HG03095 (cell line): ENCODE measurements around the gene INO80C.
"Not testable (repeated sequence)": the region's sequence is repeated elsewhere in the genome, so short reads cannot be mapped to it uniquely, and the experiment has no call there.

Experiments used
- ATAC-seq: cut with Tn5 transposase; IDR thresholded peaks from one replicate; pipeline ENCODE4 v1.9.1; 2021; ENCODE audit warnings: moderate library complexity; ENCODE audit not compliant: unreplicated experiment

The INO80C gene

DNA sequence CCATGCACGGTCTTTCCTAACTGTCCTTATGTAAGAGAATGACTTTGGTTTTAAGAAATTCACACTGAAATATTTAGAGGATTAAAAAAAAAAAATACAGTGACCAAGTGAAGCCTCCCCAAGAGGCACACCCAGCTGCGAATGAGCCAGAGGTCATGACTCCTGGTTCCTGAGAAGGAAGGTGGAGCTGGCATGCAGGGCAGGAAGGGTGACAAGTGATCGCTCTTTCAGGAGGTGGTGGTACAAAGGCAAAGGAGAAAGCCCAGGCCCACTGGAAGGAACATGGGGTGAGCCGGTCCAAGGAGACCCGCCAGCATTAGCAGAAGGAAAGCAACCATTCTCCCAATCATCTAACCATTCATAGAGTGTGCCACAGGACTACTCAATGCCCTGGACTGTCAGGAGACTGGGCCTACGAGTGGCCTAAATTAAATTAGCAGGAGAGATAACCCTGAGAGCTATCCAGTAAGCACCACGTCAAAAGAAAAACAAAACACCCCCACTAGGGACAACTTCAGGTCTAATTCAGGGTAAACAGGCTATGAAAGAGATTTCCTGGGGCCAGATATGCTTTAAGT lies 7.8 kb downstream of the INO80C start:
- ATAC-seq = no peak

- ATAC-seq = not testable (repeated sequence)
Observed at GRCh38 chr18:35489281-35489680, 8.5 kb downstream of the INO80C start.

GRCh38 chr18:35488396-35488795 lies 9.4 kb downstream of the INO80C start:
- ATAC-seq = not testable (repeated sequence)

- ATAC-seq = not testable (repeated sequence)
Observed at GRCh38 chr18:35487525-35487924, 10.2 kb downstream of the INO80C start.

- no peak for ATAC-seq
Observed at GRCh38 chr18:35485852-35486251, 11.9 kb downstream of the INO80C start.

DNA sequence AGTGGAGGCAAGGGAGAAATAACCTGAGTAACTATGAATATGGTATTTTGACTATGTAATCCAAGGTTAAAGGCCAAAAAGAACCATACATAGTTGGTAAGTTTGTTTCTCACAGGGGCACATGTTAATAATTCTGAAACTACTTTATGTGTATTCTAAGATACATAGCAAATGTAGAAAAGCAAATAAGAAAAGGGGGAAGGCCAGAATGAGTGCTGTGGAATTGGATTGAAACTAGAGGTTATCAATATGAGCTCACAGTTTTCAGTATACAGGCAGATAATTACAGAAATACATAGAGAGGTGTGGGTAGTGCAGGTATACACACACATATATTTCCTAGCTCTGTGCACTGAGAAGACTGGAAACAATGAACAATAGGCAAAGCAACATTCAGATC lies 13.7 kb downstream of the INO80C start:
- ATAC-seq = no peak

- ATAC-seq = no peak
Observed at GRCh38 chr18:35481960-35482366, 15.8 kb downstream of the INO80C start.

DNA sequence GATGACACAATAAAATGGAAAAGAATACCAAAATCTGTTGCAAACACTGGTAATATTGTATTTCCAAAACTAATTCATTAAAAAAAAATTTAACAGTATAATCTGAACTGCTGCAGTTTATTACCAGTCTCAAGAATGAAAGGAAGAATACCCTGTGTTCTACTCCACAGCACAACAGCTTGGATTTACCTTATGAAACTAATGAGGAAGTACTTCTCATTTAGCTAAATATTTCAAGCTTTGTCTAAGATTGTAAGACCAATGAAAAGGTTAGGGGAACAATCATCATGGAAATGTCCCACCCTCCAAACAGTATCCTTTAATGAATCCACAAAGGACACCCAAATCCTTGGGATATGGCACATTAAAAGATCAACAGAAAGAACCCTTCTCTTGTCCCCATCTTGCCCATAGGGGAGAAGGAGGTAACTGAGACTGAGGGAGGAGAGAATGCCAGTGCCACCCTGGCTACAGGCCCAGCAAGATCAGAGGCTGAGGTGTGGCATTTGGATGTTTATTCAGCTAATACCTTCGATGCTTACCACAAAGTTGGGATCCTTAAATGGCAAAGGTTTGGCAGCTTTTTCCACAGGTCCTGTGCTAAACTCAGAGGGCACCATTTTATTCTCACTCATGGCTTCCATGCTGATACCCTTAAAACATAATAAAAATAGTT lies 17.7 kb downstream of the INO80C start:
- no peak for ATAC-seq

DNA sequence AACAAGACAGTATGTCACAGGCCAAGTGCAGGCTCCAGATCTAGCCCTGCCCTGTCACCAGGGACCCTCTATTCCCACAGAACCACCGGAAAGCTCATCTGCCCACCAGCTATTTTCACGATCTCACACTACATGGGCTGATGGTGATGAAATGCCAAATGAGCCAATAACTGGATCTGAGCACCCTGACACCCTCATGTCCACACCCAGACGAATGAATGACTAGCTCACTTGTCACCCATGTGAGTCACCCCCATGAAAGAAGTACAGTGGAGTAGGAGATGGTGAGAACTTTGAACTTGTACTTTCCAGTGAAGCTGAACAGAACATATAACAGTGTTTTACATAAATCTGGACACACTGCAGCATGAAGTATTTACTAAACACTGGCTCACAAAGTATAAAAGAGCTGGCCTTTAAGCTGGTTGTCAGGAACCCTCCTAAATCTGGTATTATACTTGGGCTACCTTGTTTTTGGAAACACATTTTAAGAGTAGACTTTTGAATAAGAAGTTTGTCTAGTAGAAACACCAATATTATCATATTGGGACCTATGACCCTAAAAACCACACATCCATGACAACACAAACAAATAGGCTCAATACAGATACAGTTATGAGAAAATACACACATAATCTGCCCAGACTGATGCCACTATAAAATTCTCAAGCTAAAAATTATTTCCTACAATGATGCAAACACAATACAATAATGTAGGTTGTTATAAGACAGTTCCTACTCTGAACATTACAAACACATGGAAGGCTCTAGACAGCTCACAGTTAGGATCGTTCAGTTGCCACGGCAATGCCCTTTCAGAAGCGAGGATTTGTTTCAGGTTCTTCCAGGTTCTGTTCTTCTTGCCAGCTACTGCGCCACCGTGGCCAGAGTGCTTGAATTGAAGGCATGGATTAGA lies 19.0 kb downstream of the INO80C start:
- ATAC-seq = no peak

DNA sequence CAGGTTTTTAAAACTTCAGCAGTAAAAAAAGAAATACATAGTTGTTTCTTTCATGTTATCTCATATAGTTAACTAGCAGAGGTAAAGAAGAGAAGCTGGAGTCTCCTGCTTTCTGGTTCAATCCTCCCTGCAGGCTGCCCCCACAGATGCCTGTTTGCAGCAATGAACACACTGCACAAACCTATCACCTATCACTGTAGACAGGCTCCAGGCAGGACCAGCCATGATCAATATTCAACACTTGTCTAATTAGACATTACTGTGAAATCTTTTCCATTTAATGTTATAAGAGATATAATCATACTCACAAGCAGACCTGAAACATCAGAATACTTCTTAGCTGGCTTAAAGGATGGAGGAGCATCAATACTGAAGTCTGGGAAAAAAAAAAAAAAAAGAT lies 19.8 kb downstream of the INO80C start:
- no peak for ATAC-seq

GRCh38 chr18:35477497-35477896 lies 20.3 kb downstream of the INO80C start:
- ATAC-seq = no peak

DNA sequence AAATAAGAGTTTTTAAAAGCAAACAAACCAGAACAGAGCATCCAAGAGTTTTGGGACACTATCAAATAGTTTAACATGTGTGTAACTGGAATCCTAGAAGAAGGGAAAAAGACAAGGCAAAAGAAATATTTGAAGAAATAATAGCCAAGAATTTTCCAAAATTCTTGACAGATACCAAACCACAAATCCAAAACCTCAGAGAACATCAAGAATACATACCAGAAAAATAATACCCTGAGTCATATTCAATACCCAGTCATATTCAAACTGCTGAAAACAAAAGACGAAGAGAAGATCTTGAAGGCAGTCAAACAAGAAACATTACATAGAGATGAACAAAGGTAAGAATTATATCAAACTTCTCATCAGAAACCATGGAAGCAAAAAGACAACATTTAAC lies 22.9 kb downstream of the INO80C start:
- ATAC-seq = no peak

GRCh38 chr18:35473562-35473961 lies 24.2 kb downstream of the INO80C start:
- ATAC-seq = no peak

DNA sequence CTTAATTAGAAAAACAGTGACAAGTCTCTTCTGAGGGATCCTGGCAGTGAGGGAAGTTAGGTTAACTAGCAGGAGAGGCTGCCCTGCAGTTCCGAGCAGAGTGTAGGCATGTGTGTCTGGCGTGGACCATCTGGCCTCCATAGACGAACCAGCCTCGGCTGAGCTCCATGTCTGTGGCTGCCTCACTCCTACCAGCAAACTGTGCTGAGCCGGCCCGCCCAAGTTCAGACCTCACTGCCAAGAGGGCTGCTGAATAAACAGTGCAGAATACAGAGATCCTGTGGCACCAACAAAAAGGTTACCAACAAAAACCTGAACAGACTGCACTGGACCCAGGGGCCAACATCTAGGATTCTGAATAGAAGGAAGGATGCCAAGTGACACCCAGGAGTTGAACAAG lies 27.3 kb downstream of the INO80C start:
- no peak for ATAC-seq

DNA sequence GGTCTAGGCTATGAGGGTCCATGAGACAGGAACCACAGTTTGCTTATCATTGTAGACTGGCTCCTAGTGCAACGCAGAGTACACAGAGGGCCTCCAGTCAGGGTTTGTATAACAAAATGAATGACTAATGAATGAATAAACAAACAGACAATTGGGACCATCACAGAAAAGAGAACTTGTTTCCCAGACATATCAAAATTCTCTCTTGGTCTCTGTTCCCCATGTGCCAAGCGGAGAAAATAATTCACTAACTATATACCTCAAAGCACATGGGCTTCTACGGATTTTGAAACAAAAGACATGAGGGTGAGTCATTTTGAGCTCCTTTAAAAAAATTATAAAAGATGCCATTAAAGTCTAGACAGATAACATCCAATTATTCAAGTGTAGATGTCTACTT lies 28.0 kb downstream of the INO80C start:
- no peak for ATAC-seq

DNA sequence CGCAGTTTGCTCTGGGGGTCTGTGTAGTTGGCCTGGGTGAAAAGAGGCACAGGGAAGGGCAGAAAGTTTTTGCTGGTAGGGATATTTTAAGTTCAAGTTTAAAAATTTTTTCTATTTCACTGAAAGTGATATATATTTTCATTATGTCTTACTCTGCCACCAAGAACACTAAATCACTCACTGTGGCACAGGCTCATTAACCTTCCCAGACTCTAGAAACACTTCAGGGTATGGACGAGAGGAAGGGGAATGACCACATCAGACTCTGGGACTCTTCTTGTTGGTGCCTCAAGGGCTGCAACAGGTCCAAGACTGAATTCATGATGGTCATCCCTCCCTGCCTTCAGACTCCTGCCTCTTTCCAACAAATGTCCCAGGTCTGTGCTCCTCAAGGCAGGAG lies 29.0 kb downstream of the INO80C start:
- ATAC-seq = no peak

GRCh38 chr18:35467624-35468016 lies 30.1 kb downstream of the INO80C start:
- ATAC-seq = peak; percentile 87

DNA sequence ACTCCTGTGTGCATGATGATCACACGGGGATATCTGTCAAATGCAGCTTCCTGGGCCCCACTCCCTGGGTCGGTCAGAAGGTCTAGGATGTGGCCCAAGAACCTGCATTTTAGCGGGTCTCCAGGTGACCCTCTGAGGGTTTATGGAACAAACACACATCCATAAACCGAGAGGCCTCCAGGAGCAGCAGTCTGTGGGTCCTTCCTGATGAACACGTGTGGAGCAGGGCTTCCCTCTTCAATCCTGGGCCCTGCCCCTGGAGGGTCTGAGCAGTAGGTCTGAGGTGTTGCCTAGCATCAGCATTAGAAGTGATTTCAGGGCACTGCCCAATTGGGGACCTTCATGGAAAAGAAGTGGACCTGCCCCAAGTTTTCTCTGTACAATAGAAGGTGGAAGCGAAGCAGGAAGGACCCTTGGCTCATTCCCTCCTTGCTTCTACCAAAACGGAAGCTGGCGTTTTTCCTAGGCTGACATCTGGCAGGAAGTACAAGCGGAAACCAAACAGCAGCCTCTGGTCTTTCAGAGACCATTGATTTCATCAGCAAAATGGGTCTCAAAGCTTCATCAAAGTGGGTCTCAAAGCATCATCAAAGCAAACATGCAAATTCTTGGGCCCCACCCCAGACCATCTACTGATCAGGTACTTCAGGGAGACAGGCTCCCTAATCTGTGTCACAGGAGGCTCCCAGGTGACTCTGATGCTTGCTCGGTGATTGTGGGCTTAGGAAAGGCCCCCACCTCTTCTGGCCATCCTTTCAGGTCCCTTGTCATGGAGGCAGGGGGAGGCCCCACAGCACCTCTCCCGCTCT lies 30.7 kb downstream of the INO80C start:
- ATAC-seq = no peak

DNA sequence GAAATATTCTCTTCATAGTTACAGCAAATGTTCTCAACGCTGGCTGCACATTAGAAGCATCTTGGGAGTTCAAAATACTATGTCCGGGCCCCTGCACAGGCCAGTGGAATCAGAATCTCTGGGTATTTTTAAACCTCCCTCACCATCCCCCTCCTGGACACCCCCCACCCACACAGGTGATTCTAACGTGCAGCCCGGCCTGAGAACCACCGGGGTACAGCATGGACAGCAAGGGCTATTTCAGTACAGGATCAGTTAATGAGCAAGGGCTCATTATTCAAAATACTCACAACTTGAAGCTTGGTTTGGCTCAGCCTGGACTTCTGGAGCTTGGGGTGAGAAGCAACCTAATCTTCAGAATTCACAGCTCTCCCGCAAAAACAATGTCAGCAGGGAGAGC lies 31.4 kb downstream of the INO80C start:
- ATAC-seq = peak; percentile 28

GRCh38 chr18:35465329-35465728 lies 32.4 kb downstream of the INO80C start:
- no peak for ATAC-seq

DNA sequence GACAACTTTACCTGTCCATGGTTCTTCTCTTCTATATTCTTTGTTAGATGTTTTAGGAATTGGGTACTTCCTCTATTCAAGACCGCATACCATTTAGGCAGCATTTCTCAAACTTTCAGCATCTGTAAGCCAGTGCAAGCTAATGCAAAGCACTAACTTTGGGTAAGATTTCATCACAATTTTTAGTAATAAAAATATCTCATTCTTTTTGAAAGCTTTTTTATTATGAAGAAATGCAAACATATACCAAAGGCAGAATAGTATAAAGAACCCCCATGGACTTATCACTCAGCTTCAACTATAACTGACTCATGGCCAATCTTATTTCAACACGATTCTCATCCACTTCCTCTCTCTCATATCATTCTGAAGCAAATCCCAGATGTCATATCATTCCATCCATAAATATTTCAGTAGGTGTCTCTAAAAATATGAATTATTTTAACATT lies 32.9 kb downstream of the INO80C start:
- no peak for ATAC-seq
